ENCODE results near the gene POU2F3. TPM values are rescaled to one million over a fixed set of nuclear protein-coding genes. Genes with fewer than 3 reads are reported as not detected.
A peak's percentile ranks its signal among the peaks of the same experiment; 100 is the strongest.

POU2F3 gene
- total RNA-seq, 1 experiment from 2014 or later, result 2.6 TPM

DNA sequence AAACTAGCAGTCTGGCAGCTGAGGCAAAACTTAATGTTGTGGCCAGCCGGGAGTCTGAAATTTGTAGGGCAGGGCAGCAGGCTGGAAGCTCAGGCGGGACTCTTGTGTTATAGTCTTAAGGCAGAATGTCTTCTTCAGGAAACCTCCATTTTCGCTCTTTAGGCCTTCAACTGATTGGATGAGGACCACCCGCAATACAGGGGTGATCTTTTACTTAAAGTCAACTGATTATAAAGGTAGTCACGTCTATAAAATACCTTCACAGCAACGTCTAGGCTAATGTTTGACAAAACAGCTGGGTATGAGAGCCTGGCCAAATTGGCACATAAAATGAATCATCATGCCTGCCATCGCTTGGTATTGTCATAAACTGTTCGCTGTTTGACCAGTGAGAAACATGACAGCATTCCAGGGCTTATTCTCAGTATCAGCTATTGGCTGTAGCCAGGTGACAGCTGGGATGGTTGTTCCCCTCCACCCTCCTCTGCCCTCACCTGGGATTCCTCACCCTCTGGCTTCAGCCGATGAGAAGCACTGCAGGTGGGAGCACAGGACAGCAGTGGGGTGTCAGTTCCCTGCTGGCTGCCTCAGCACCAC, 6.6 kb upstream of the POU2F3 start:
- H3K4me1 Mint-ChIP-seq (ENCODE audit: low read depth, unreplicated experiment), result no peaks in the 10 kb centered on the region
- no peak for DNase-seq
- H3K4me3 Mint-ChIP-seq (ENCODE audit: low read depth, unreplicated experiment), result no peak overlapping the region
- TF ChIP-seq, protein P1, sequence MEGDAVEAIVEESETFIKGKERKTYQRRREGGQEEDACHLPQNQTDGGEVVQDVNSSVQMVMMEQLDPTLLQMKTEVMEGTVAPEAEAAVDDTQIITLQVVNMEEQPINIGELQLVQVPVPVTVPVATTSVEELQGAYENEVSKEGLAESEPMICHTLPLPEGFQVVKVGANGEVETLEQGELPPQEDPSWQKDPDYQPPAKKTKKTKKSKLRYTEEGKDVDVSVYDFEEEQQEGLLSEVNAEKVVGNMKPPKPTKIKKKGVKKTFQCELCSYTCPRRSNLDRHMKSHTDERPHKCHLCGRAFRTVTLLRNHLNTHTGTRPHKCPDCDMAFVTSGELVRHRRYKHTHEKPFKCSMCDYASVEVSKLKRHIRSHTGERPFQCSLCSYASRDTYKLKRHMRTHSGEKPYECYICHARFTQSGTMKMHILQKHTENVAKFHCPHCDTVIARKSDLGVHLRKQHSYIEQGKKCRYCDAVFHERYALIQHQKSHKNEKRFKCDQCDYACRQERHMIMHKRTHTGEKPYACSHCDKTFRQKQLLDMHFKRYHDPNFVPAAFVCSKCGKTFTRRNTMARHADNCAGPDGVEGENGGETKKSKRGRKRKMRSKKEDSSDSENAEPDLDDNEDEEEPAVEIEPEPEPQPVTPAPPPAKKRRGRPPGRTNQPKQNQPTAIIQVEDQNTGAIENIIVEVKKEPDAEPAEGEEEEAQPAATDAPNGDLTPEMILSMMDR (IDR thresholded peaks at IDR 0.05; ENCODE audit: unreplicated experiment), result no peak
- H3K27ac Mint-ChIP-seq (ENCODE audit: unreplicated experiment), result no peak overlapping the region
- no TSS peak for BruUV-seq (replicated peaks)
- H3K36me3 Mint-ChIP-seq (ENCODE audit: insufficient read depth, unreplicated experiment), result no peaks in the 10 kb centered on the region
- peaks cover 51% of the 10 kb centered on the region for H3K27me3 Mint-ChIP-seq (ENCODE audit: unreplicated experiment)
- CTCF ChIA-PET, result no interaction called here
- H3K9me3 Mint-ChIP-seq (ENCODE audit: low read depth, unreplicated experiment), result no peaks in the 10 kb centered on the region
- intact Hi-C loops (cut with micrococcal nuclease; ENCODE audit: unreplicated experiment), result loop anchor here (10.0 kb wide), 1 partner anchor 261 kb away; no protein-coding TSS in a partner anchor

DNA sequence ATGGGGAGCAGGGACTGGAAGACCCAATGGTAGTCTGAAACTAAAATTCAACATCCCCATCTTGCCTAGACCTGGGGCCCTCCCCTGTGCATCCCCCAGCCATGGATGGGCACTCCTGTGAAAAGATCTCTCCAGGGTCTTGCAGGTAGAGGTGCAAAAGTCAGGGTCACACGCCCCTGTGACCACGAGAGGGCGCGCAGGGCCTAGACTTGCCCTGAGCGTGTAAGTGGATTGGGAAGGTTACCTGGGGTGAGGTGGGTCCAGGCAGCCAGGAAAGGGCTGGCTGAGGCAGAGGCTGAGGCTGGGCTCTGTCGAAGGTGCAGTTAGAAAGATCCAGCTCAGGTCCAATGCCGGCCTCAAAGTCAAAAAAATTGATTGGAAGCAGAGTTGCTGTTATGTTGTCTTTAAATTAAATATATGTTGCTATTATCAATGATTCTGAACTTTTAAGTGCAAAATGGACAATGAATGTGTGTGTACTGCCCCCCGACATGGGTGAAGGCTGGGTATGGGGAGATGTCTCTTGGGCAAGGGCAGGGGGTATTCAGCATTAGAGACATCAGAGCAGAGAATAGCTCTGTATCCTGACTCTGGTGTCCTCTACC, 4.8 kb upstream of the POU2F3 start:
- Mint-ChIP-seq H3K36me3 (ENCODE audit: insufficient read depth, unreplicated experiment) (no peaks in the 10 kb centered on the region), H3K4me3 (ENCODE audit: low read depth, unreplicated experiment) (no peak overlapping the region), H3K27ac (ENCODE audit: unreplicated experiment) (no peak overlapping the region), H3K9me3 (ENCODE audit: low read depth, unreplicated experiment) (no peaks in the 10 kb centered on the region), H3K27me3 (ENCODE audit: unreplicated experiment) (peaks cover 70% of the 10 kb centered on the region), H3K4me1 (ENCODE audit: low read depth, unreplicated experiment) (no peaks in the 10 kb centered on the region)
- CTCF ChIA-PET, result interaction anchor here (1.3 to 2.1 kb wide), 2 partner anchors 65 kb away, joined by 5 to 12 read pairs; no protein-coding TSS in a partner anchor
- intact Hi-C loops (cut with micrococcal nuclease; ENCODE audit: unreplicated experiment), result loop anchor here (1.0 to 10.0 kb wide), 2 partner anchors 65 to 260 kb away; no protein-coding TSS in a partner anchor
- peak; percentile 76 for DNase-seq
- BruUV-seq (replicated peaks), result no TSS peak
- TF ChIP-seq, protein P1 (IDR thresholded peaks at IDR 0.05; ENCODE audit: unreplicated experiment), result peak; percentile 71

DNA sequence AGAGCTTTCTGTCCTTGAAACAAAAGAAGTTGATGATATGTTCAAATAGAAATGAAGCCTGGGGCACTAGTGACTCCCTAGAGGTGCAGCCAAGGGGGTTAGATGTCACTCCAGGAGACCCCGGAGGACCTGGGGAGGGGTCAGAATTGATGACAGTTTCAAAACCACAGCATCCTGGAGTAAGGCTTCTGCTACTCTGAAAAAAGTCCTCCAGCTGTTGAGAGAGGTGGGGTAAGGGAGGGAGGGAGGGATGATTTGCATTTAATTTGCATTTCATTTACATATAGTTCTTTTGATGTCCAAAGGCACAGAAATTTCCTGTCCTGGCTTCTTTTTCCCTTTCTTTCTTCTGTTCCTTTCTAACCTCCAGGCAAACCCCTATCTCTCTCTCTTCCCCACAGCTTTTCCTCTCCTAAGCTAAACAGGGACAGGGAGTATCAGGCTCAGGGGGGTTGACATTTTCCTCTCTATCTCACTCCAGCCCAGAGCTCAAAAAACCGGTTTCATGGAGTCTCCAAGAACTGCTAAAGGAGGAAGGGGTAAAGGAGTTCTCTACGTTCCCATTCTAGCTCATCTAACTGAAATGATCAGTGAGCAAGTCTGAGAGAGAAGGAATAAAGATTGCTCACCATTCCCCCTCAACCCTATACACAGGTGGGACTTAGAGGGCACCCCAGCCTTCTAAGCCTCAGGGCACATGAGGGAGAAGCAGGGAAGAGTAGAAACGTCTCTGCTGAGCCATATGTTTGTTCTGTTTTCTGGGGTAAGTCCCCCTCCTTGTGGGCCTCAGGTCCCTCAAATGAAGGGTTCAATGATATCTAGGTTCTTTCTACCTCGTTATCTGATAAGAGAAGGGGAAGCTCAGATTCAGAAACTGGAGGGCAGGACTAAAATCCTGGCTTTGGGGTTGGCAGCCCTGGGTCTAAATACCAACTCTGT, 3.5 kb upstream of the POU2F3 start:
- intact Hi-C loops (cut with micrococcal nuclease; ENCODE audit: unreplicated experiment), result loop anchor here (10.0 kb wide), 1 partner anchor 258 kb away; no protein-coding TSS in a partner anchor
- Mint-ChIP-seq H3K4me3 (ENCODE audit: low read depth, unreplicated experiment) (no peak overlapping the region), H3K9me3 (ENCODE audit: low read depth, unreplicated experiment) (no peaks in the 10 kb centered on the region), H3K27ac (ENCODE audit: unreplicated experiment) (no peak overlapping the region), H3K36me3 (ENCODE audit: insufficient read depth, unreplicated experiment) (no peaks in the 10 kb centered on the region), H3K27me3 (ENCODE audit: unreplicated experiment) (peaks cover 79% of the 10 kb centered on the region), H3K4me1 (ENCODE audit: low read depth, unreplicated experiment) (no peaks in the 10 kb centered on the region)
- BruUV-seq (replicated peaks), result TSS peak; percentile 81
- CTCF ChIA-PET, result interaction anchor here (0.7 to 2.1 kb wide), 2 partner anchors 58 to 64 kb away, joined by 3 to 12 read pairs; no protein-coding TSS in a partner anchor
- DNase-seq, result no peak
- TF ChIP-seq, protein P1 (IDR thresholded peaks at IDR 0.05; ENCODE audit: unreplicated experiment), result no peak

DNA sequence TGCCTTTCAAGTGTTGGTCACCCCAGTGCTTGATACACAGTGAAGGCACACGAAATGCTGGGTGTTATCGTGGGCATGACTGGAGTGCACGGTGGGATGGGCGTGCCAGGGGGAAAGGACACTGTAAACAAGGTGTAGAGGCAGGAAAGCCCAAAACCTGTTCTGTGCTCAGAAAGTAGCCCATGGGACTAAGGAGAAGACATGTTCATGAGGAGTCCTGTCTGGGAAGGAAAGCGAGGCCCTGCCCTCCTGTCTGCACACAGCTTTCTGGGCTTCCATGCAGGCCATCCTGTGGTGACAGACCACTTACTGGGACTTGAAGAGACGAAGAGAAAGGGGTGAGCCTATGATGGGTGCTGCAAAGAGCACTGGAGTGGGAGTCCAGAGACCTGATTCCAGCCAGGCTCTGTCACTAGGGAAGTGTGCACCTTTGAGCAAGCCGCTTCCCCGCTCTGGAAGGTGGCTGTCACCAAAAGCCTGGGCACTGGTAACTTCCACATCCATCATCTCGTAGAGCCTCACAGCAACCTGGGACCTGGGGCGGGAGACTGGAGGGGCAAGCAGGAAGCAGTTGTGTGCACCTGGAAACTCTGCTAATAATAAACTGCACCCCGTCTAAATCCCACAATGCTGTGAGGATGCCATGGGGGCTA, 846 bp upstream of the POU2F3 start:
- H3K4me3 Mint-ChIP-seq (ENCODE audit: low read depth, unreplicated experiment), result peak overlapping the region; percentile 8
- intact Hi-C loops (cut with micrococcal nuclease; ENCODE audit: unreplicated experiment), result loop anchor here (10.0 kb wide), 1 partner anchor 256 kb away; no protein-coding TSS in a partner anchor
- no peaks in the 10 kb centered on the region for H3K4me1 Mint-ChIP-seq (ENCODE audit: low read depth, unreplicated experiment)
- CTCF ChIA-PET, result interaction anchor here (0.6 kb wide), 1 partner anchor 168 kb away, joined by 3 read pairs; no protein-coding TSS in a partner anchor
- BruUV-seq (replicated peaks), result no TSS peak
- H3K9me3 Mint-ChIP-seq (ENCODE audit: low read depth, unreplicated experiment), result no peaks in the 10 kb centered on the region
- H3K27ac Mint-ChIP-seq (ENCODE audit: unreplicated experiment), result no peak overlapping the region
- H3K27me3 Mint-ChIP-seq (ENCODE audit: unreplicated experiment), result peaks cover 86% of the 10 kb centered on the region
- TF ChIP-seq, protein P1 (IDR thresholded peaks at IDR 0.05; ENCODE audit: unreplicated experiment), result no peak
- H3K36me3 Mint-ChIP-seq (ENCODE audit: insufficient read depth, unreplicated experiment), result no peaks in the 10 kb centered on the region
- no peak for DNase-seq

All from Calu3 (cell line).